Measurements from ENCODE around the gene LRIG1.

The LRIG1 gene

DNA sequence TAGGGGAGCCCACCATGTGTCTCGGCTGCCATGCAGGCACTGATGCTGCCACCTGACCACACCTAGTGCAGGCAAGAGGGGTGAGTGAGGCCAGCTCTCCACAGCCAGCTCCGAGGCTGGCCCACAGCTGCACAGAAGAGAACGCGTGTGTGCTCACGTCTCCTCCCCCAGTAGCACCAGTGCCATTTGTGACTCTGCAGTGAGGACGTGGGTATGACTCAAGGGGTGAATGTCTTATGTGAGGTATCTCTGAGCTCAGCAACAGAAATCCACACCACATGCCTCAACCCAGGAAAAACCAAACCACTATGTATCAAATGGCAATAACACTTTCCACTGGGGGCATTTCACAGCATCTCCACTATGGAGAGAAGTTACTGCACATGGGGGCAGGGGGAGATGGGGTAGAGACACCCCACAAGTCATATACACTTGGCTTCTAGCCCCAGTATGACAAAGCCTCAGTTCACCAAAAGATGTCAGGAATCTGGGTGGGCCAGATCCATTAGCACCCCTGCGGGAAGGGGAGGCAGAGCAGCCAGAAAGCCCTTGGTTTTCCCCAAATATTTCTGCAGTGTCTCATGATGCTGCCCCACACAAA lies 87.6 kb downstream of the LRIG1 start:
- TF ChIP-seq POLR2AphosphoS5 (IDR thresholded peaks at IDR 0.05; ENCODE audit: low read depth, low read length) (no peak), TAF1 (IDR thresholded peaks at IDR 0.05; ENCODE audit: borderline replicate concordance, low read depth, low read length) (no peak), POLR2A (IDR thresholded peaks at IDR 0.05; ENCODE audit: low read depth, low read length) (no peak)

DNA sequence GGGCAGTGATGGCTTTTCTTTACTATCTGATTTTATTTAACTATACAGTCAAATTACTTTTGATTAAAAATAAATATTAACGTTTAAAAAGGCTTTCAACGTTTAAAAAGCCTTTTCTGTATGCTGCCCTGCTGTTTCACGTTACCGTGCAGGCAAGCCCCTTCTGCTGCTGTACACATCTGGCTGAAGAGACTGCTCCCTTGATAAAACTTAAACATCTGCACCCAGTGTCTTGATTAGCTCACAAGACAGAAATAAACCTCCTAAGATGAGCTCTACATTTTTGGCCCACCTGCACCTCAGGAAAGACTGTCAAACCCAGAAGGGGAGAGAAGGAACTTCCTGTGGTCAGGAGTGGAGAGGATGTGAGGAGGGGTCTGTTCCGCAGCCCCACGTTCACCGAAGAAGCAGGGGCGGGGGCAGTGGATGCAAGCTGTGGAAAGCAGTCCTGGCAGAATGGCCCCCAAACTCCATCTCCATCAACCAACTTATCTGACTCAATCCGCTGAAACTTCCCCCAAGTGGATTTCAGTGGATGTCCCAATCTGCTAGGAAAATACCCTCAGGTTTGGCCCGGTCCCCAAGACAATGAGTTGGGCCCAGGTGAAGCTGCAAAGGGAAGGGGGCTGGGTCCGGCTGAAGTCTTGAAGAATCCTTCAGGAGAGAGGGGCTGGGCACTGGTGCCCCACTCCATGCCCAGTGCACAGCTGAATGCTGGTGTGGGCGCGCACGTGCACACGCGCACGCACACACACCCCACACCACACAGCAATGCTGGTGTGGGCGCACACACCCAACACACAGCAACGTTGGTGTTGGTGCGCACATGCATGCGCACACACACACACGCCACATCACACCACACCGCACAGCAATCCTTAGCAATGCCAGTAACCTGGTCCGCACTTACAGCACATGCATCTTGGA lies 88.6 kb downstream of the LRIG1 start:
- TF ChIP-seq POLR2A (IDR thresholded peaks at IDR 0.05; ENCODE audit: low read depth, low read length) (no peak), TAF1 (IDR thresholded peaks at IDR 0.05; ENCODE audit: borderline replicate concordance, low read depth, low read length) (no peak), POLR2AphosphoS5 (IDR thresholded peaks at IDR 0.05; ENCODE audit: low read depth, low read length) (no peak)
- no peak for DNase-seq (ENCODE audit: insufficient read length)
- FAIRE-seq = no peak

More for the DNA sequence above, 87.6 kb downstream of the LRIG1 start:
- DNase-seq (ENCODE audit: insufficient read length) = no peak
- no peak for FAIRE-seq

- no peak for TF ChIP-seq POLR2AphosphoS5 (IDR thresholded peaks at IDR 0.05; ENCODE audit: low read depth, low read length)
- TF ChIP-seq TAF1 (IDR thresholded peaks at IDR 0.05; ENCODE audit: borderline replicate concordance, low read depth, low read length) = no peak
- TF ChIP-seq POLR2A (IDR thresholded peaks at IDR 0.05; ENCODE audit: low read depth, low read length) = no peak
- FAIRE-seq = peak; percentile 71
Observed at GRCh38 chr3:66411474-66411873, 89.3 kb downstream of the LRIG1 start.

GRCh38 chr3:66410976-66411375 lies 89.8 kb downstream of the LRIG1 start:
- no peak for FAIRE-seq
- no peak for TF ChIP-seq POLR2A (IDR thresholded peaks at IDR 0.05; ENCODE audit: low read depth, low read length)
- TF ChIP-seq POLR2AphosphoS5 (IDR thresholded peaks at IDR 0.05; ENCODE audit: low read depth, low read length) = no peak
- no peak for TF ChIP-seq TAF1 (IDR thresholded peaks at IDR 0.05; ENCODE audit: borderline replicate concordance, low read depth, low read length)
- DNase-seq (ENCODE audit: insufficient read length) = no peak

More at GRCh38 chr3:66411474-66411873, 89.3 kb downstream of the LRIG1 start:
- DNase-seq (ENCODE audit: insufficient read length) = no peak

- FAIRE-seq (no peak), DNase-seq (ENCODE audit: insufficient read length) (no peak)
- TF ChIP-seq POLR2AphosphoS5 (IDR thresholded peaks at IDR 0.05; ENCODE audit: low read depth, low read length) (no peak), TAF1 (IDR thresholded peaks at IDR 0.05; ENCODE audit: borderline replicate concordance, low read depth, low read length) (no peak), POLR2A (IDR thresholded peaks at IDR 0.05; ENCODE audit: low read depth, low read length) (no peak)
Observed at GRCh38 chr3:66409771-66410754, 90.8 kb downstream of the LRIG1 start.

- FAIRE-seq = peak; percentile 57
- TF ChIP-seq TAF1 (IDR thresholded peaks at IDR 0.05; ENCODE audit: borderline replicate concordance, low read depth, low read length) (no peak), POLR2AphosphoS5 (IDR thresholded peaks at IDR 0.05; ENCODE audit: low read depth, low read length) (no peak), POLR2A (IDR thresholded peaks at IDR 0.05; ENCODE audit: low read depth, low read length) (no peak)
- peak; percentile 87 for DNase-seq (ENCODE audit: insufficient read length)
Observed at GRCh38 chr3:66407611-66408218, 93.1 kb downstream of the LRIG1 start.

DNA sequence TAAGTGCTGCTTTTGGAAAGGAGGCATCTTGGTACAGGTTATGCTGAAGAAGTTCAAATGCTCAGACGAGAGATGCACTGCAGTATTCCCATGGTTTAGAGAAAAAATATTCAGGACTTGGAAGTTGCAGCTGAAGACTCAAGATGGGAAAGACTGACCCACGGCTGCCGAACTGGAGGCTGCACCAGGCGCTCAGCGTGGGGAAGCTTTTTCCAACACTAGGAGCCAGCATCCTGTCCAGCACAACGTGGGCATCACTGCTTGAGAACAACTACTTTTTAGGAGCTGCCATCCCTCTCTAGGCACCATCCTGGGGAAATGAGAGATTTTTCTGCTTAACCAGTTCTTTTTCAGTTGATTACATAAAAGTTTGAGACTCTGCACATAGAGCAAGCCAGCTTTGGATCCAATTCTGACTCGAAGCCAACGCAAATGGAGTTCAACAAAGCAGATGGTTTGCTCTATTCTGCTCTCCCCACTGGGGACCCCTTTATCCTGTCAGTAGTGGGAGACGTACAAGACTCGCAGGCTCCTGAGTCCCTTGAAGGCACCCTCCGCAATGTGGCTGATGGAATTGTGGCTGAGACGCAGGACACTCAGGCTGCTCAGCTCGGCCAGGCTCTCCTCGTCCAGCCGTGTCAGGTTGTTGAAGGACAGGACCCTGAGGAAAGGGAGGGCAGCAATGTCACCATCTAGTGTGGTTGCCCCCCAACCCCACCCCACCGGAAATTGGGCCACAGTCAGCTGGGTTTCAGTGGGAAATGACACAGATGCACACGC lies 93.8 kb downstream of the LRIG1 start:
- FAIRE-seq = no peak
- no peak for DNase-seq (ENCODE audit: insufficient read length)
- no peak for TF ChIP-seq POLR2A (IDR thresholded peaks at IDR 0.05; ENCODE audit: low read depth, low read length)
- no peak for TF ChIP-seq TAF1 (IDR thresholded peaks at IDR 0.05; ENCODE audit: borderline replicate concordance, low read depth, low read length)
- TF ChIP-seq POLR2AphosphoS5 (IDR thresholded peaks at IDR 0.05; ENCODE audit: low read depth, low read length) = no peak

DNA sequence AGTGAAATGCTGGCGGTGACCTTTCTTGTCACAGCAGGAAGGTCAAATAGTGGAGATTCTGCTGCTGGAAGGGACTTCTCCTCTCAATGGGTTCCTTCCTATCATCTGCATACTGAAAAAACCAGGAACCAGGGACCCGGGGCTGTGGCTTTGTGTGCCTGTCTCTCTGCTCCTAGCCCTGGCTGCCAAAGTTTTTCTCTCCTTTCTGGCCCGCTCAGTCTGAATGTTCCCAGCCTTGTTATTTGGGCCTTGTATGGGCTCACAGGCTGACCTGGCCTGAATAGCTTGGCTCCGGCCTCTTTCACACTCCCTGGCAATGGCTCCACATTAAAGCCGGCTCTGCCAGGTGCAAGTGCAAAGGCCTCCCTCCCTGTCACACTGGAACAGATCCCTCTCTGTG lies 94.7 kb downstream of the LRIG1 start:
- DNase-seq (ENCODE audit: insufficient read length) (no peak), FAIRE-seq (no peak)
- TF ChIP-seq POLR2A (IDR thresholded peaks at IDR 0.05; ENCODE audit: low read depth, low read length) (no peak), POLR2AphosphoS5 (IDR thresholded peaks at IDR 0.05; ENCODE audit: low read depth, low read length) (no peak), TAF1 (IDR thresholded peaks at IDR 0.05; ENCODE audit: borderline replicate concordance, low read depth, low read length) (no peak)

DNA sequence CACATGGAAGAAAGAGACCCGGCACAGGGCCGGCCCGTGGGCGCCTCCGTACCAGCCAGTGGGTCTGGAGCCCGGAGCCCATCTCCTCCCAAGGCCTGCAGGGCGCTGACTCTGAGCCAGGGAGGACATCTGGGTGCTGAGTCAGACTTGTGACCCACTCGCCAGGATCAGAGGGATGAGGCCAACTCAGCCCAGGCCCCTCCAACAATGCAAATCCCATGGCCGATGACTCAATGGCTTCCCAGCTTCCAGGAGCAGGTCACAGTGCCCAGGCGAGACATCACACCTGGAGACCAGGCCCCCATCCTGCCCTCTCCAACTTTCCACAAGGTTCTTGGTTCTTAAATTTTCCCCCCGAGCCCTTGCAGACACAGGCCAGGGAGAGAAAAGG lies 95.1 kb downstream of the LRIG1 start:
- DNase-seq (ENCODE audit: insufficient read length) = no peak
- no peak for FAIRE-seq
- TF ChIP-seq TAF1 (IDR thresholded peaks at IDR 0.05; ENCODE audit: borderline replicate concordance, low read depth, low read length) = no peak

Measured in GM12892 (cell line).